K562 treated with DMSO at 1 percent for 12 hours (cell line): Measurements from ENCODE around the gene SLC38A10. TPM values are rescaled to one million over a fixed set of nuclear protein-coding genes. Genes with fewer than 3 reads are reported as not detected.

Source experiments
- total RNA-seq: library from RNA; unstranded; fragments of 300-600 nt; gene quantifications from 2 replicates; pipeline ENCODE4 v1.2.3, GENCODE V29; 2022; ENCODE audit not compliant: insufficient read depth

Gene SLC38A10
- total RNA-seq = 64.6 and 81.4 TPM in 2 replicates

DNA sequence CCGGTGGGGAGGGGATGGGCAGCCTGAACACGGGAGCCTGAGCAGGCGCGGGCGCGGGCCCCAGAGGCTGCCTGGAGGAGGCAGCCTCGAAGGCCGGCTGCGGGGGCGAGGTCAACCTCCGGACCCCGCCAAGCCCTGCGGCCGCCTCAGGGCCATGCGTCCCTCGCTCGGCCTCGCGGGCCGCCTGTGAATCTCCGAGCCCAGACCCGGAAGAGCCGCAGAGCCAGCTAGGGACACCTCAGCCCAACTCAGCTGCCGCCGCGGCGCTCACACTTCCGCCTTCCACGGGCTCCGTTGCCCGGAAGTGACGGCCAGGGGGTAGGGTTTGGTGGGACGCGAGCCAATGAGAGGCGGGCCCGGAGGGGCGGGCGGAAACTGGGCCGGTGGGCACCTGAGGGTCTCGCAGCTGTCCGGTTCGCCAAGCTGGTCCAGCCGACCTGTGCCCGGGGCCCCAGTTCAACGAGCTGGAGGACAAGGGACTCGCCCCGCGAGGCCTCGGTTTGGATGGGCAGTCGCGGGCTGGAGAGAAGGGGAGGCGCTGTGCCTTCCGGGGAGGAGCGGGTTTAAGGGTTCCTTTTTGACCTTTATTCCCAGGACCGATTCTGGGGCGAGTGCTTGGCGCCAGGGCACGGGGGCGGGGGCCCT is at the start of gene SLC38A10:
TSS of gene SLC38A10 (minus strand) at position 277 of the 645 bp plus-strand sequence. CDS start 386 bp downstream, outside the sequence.

DNA sequence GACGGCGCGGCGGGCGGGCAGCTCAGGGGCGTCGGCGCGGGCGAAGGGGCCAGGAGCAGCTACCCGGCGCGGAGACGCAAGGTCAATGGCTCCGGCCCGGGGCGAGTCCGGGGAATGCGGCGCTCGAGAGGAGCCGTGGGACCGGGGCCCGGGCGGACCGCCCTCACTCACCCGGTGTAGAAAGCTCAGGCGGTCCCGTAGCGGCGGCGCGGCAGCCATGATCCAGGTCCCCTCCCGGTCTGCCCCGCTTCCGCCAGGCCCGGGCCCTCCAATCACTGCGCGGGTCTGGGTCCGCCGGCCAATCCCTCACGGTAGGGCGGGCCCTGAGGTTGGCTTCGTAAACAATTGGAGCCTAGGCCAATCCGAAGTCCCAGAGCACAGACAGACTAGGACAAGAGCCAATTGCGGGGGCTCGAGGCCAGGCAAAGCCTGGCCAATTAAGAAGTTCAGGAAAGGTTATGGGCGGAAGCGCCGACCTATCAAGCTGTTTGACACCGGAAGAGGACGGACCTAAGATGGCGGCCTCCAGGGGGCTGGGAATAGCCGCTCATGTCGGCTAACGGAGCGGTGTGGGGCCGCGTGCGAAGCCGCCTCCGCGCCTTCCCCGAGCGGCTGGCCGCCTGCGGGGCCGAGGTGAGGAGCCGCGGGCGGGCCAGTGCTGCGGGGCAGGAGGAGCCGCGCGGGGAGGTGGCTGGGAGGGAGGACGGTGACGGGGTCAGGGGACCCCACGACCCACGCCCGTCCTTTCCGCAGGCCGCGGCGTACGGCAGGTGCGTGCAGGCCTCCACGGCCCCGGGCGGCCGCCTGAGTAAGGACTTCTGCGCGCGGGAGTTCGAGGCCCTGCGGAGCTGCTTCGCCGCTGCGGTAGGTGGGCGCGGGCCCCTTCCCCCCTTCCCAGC is 56.0 kb downstream of the SLC38A10 start, which contains the start of the genes NDUFAF8 and TEPSIN:
TSS of gene NDUFAF8 (plus strand) at position 504 of the 899 bp plus-strand sequence. CDS start at position 550, 46 bp downstream.
TSS of gene TEPSIN (minus strand) at position 241 of the 899 bp plus-strand sequence. CDS start at position 219, 22 bp downstream.

DNA sequence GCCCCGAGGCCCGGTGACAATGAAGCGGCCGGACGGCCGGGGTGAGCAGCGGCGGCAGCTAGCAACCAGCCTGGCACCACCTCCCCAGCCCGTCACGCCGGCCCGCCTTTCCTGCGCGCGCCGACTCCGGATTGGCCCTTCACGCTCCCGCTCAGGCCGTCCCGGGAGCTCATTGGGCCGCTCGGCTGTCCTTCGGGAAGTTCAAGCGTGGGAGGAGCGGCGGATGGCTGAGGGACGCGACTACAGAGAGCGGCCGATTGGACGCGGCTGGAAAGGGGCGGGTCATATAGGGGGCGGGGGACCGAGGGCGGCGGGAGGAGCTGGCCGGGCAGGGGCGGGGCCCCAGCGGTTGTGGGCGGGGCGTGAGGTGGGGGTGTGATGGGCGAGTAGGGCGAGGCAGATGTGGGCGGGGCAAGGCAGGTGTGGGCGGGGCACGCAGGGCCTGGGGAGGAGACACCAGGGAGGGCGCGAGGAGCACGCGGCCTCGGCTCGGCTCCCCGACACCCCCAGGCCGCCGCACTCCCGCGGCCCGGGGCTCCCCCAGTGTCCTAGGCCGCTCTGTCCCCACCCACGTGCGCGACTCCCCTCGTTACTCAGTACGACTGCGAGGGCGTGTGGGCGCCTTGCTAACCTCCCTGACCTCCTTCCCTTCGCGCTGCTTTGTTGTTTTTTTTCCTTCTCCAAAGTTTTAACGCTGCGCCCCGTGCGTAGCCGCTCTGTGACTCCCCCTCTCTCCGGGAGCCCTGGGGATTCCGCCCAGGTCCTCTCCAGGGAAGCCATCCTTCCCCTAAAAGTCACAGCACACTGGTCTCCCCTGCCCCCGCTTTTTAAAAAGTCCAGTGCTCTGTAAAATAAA is 72.0 kb downstream of the SLC38A10 start, which contains the start of gene CEP131:
TSS of gene CEP131 (minus strand) at position 60 of the 856 bp plus-strand sequence. CDS start 2,909 bp downstream, outside the sequence.

Other genes with a start within 250 kb of the SLC38A10 start
- not detected in 2 replicates for gene PVALEF, start 129.8 kb downstream of the SLC38A10 start, total RNA-seq
- 0.15 TPM in 1 of 2 replicates, not detected in the other for gene AATK, start 129.1 kb downstream of the SLC38A10 start, total RNA-seq
- gene CEP131, start 72.3 kb downstream of the SLC38A10 start, total RNA-seq = 20.5 and 23.7 TPM in 2 replicates
- 14.7 and 32.0 TPM in 2 replicates for gene TEPSIN, start 56.3 kb downstream of the SLC38A10 start, total RNA-seq
- gene NDUFAF8, start 56.0 kb downstream of the SLC38A10 start, total RNA-seq = 42.6 and 60.3 TPM in 2 replicates
- gene BAHCC1, start 100.2 kb upstream of the SLC38A10 start, total RNA-seq = 3.8 and 12.7 TPM in 2 replicates
- gene ACTG1, start 217.5 kb upstream of the SLC38A10 start, total RNA-seq = 1,670 and 1,971 TPM in 2 replicates
- 2.2 TPM in 1 of 2 replicates, not detected in the other for gene FSCN2, start 233.1 kb upstream of the SLC38A10 start, total RNA-seq